Measurements from ENCODE around the gene GLOD5.

The GLOD5 gene

DNA sequence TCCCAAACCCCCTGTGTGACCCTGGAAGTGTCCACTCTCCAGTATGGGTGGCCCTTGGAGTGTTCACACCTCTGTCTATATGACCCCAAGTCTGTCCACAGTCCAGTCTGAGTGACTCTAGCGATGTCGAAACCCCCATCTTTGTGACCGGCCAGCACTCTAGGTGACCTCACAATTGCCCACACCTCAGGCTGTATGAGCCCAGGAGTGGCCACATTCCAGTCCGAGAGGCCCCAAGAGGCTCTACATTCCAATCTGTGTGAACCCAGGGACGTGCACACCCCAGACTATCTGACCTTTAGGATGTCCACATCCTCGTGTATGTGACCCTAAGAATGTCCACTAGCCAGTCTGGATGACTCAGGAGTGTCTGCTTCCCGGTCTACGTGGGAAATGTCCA lies 7.3 kb upstream of the GLOD5 start:
- DNase-seq: no peak

DNA sequence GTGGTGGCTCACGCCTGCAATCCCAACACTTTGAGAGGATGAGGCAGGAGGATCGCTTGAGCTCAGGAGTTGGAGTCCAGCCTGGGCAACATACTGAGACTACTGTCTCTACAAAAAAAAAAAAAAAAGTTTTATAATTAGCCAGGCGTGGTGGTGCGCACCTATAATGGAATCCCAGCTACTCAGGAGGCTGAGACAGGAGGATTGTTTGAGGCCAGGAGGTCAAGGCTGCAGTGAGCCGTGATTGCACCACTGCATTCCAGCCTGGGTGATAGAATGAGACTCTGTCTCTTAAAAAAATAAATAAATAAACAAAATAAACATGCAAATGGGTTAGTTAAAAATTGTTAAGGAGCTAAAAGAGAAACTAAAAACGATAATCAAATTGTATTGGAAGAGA lies 7.7 kb downstream of the GLOD5 start:
- no peak for DNase-seq

- no peak for DNase-seq
These were observed 8.7 kb downstream of the GLOD5 start for GRCh38 chrX:48770296-48770695.

- no peak for DNase-seq
These were observed 11.1 kb downstream of the GLOD5 start for GRCh38 chrX:48772602-48773001.

DNA sequence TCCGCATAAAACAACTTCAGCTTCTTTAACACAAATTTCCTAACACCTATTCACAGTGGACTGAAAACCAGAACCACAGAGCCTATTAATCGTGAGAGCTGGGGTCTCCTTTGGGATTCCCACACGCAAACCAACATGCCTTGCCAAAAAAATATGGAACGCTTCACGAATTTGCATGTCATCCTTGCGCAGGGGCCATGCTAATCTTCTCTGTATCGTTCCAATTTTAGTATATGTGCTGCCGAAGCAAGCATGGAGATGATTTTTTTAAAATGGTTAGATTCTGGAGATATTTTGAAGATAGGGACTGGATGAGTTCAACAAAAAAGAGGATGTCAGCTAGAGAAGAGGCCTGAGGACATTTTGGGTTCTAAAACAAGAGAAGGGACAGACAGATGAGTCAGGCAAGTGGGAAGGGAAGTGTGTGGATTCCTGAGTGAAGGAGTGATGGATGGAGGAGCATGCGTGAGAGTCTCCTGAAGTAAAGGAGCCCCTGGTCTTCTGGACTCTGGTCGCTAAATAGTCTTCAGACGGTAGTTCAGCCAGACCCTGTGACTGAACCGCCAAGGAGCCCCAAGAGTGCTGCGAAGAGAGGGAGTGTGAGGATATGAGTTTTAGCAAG lies 15.4 kb downstream of the GLOD5 start:
- DNase-seq: no peak

DNA sequence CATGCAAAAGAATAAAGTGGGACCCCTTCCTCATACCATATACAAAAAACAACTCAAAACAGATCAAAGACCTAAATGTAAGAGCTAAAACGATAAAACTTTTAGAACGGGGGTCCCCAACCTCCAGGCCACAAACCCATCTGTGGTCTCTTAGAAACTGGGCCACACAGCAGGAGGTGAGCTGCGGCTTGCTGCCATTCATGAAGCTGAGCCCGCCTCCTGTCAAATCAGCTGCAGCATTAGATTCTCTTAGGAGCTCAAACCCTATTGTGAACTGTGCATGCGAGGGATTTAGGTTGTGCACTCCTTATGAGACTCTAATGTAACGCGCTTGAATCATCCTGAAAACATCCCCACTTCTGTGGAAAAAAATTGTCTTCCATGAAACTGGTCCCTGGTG lies 17.9 kb downstream of the GLOD5 start:
- DNase-seq: no peak

- DNase-seq: no peak
These were observed 20.2 kb downstream of the GLOD5 start for GRCh38 chrX:48781705-48782104.

DNA sequence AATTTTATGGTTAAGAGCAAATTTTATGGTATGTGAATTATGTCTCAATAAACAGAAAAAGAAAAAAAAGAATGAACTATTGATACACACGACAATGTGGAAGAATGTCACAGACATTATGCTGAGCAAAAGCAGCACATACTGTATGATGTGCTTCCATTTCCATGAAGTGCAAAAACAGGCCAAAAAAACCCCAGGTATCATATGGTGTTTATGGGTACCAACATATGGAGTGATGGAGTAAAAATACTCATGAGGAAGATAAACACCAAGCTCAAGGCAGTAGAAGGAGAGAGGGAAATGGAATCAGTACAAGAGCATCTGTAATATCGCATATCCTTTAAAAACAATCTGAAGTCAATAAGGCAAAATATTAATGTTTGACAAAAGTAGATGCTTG lies 20.7 kb downstream of the GLOD5 start:
- DNase-seq: no peak

DNA sequence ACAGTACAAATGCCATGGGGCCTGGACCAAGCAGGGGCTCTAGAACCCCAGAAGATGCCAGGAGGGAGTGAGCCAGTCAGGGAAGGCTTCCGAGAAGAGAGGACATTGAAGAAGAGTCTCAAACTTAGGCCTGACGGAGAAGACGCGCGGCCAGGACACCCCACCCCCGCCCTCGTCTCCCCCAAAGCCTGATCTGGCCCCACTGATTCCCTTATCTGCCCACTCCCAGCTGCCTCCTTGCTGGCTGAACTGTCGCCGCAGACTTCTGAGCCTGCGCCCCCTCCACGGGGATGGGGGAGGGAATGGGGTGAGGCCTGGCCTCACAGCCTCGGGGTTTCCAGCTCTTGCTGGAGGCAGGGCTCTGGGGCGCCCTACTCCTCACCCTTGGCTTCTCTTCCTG lies 21.2 kb downstream of the GLOD5 start:
- DNase-seq: no peak

- DNase-seq: no peak
These were observed 23.2 kb downstream of the GLOD5 start for GRCh38 chrX:48784726-48785125.

GRCh38 chrX:48785186-48785539 lies 23.6 kb downstream of the GLOD5 start:
- DNase-seq: no peak

GRCh38 chrX:48785540-48786214 lies 24.1 kb downstream of the GLOD5 start:
- no peak for DNase-seq

GRCh38 chrX:48786341-48786800 lies 24.8 kb downstream of the GLOD5 start, which contains the start of gene GATA1:
GATA1 (plus strand) TSS chrX:48786590; CDS start chrX:48791110, 4,520 bp downstream.
- no peak for DNase-seq

DNA sequence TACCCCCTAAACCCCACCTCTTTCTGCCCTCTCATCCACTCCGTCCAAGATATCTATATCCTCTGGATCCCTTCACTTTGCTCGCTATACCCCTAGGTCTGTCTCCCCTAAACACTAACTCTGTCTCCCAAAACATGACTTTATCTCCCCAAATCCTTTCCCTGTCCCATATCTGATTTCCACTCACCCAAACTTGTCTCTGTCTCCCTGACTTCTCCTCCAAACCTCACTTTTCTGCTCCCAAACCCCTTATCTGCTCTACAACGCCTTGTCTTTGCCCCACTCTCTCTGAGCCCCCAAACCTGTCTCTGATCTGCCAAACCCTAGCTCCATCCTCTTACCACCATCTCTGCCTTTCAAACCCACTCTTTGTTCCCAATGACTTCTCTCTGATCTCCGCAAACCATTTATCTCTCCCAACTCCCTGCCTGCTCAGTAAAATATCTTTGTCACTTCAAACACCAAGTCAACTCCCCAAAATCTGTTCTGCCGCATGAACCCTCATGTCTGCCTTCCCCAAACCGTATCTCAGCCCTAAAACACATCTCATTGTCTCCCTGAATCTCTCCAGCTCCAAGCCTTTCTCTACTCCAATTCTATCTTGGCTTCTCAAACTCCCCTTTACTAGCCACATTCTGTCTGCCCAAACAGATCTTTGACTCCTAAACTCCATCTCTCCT lies 25.4 kb downstream of the GLOD5 start:
- DNase-seq: no peak

DNA sequence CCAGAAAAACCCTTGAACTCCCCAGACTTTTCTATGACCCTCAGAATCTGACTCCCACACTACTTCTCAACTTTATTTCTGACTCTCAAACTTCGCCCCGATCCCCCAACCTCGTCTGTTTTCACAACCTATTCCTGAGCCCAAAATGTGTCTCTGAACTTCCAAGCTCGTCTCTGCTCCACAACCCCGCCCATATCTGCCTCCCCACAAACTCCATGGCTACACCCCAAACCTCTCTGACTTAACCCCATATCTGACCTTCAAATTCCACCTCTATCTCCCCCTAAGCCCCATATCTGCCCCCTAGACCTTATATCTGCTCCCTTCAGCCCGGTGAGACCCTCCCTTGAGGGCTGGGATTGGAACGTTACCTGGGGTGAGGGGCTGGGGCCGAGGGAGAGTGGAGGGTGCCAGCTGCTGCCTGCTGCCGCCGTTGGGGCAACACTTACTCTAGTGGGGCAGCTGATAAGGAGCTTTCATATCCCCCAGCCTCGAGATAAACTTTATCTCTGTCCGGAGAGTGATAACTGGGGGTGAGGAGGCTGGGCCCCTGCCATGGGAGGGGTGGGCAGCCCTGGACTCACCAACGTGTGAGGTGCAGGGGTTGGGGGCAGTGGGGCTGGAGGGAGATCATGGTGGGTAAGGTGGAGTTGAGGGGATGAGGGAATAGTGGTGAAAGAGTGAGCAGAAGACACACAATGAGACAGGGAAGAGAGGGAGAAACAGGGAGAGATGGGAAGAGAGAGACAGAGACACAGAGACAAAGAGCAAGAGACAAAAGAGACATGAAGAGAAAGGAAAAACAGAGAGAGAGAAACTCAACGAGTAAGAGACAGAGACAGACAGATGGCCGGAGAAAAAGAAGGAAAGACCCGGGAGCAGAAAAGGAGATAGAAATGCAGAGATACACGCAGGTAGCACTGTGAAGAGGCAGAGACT lies 26.2 kb downstream of the GLOD5 start:
- DNase-seq: no peak

GRCh38 chrX:48789366-48790220 lies 28.0 kb downstream of the GLOD5 start:
- no peak for DNase-seq

DNA sequence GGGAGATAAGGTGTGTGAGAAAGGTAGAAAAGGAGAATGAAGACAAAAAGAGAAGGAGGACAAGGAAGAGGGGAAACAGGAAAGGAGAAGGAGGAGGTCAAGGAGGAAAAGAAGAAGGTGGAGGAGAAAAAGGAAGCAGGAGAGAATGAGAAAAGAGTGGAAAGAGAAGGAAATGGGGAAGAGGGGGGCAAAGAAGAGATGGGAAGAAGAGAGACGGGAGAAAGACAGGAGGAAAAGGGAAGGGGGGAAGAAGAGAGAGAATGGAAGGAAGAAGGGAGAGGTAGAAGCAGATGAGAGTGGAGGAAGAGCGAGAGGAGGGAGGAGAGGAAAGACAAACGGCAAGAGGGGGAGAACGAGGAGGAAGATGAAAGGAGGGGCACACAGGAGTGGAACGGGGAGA lies 28.9 kb downstream of the GLOD5 start:
- DNase-seq: no peak

DNA sequence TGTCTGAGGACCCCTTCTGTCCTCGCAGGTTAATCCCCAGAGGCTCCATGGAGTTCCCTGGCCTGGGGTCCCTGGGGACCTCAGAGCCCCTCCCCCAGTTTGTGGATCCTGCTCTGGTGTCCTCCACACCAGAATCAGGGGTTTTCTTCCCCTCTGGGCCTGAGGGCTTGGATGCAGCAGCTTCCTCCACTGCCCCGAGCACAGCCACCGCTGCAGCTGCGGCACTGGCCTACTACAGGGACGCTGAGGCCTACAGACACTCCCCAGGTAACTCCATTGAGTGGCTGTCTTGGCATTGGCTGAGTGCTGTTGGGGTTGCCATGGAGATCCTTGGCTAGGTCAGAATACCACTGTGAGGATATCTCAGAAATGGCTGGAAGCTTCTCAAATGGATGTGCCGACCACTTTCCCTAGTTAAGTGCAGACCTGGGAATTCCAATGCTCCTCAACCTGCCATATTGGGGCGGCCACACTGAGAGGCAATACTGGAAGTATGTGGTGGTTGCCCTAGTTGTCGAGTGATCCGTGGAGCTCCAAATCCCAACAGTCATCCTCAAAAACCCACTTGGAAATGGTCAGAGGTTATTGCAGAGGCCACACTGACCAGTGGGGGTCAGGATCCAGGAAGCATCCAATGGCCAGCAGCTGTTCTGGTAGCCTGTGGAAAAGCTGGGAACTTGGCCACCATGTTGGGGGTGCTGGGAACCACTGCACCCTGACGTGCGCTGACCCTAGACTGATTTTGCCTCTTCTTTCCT lies 29.7 kb downstream of the GLOD5 start:
- DNase-seq: no peak

GRCh38 chrX:48792219-48792618 lies 30.7 kb downstream of the GLOD5 start:
- DNase-seq: no peak

DNA sequence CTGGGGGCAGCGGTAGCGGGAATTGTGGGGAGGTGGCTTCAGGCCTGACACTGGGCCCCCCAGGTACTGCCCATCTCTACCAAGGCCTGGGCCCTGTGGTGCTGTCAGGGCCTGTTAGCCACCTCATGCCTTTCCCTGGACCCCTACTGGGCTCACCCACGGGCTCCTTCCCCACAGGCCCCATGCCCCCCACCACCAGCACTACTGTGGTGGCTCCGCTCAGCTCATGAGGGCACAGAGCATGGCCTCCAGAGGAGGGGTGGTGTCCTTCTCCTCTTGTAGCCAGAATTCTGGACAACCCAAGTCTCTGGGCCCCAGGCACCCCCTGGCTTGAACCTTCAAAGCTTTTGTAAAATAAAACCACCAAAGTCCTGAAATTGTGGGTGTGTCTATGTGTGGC lies 32.4 kb downstream of the GLOD5 start:
- no peak for DNase-seq

GRCh38 chrX:48794340-48794910 lies 32.9 kb downstream of the GLOD5 start:
- no peak for DNase-seq

Data from stimulated activated CD4-positive, alpha-beta T cell treated with anti-CD3 and anti-CD28 coated beads, Interleukin-2, amount 100 ng/mL, for 48 hours (primary cell).